ELR (cell line): ENCODE results near the gene GNAO1.

ENCODE experiments used
- DNase-seq: peaks from one replicate; pipeline ENCODE4 v3.0.0-alpha.2; 2015; ENCODE audit warnings: low read depth

The GNAO1 gene

DNA sequence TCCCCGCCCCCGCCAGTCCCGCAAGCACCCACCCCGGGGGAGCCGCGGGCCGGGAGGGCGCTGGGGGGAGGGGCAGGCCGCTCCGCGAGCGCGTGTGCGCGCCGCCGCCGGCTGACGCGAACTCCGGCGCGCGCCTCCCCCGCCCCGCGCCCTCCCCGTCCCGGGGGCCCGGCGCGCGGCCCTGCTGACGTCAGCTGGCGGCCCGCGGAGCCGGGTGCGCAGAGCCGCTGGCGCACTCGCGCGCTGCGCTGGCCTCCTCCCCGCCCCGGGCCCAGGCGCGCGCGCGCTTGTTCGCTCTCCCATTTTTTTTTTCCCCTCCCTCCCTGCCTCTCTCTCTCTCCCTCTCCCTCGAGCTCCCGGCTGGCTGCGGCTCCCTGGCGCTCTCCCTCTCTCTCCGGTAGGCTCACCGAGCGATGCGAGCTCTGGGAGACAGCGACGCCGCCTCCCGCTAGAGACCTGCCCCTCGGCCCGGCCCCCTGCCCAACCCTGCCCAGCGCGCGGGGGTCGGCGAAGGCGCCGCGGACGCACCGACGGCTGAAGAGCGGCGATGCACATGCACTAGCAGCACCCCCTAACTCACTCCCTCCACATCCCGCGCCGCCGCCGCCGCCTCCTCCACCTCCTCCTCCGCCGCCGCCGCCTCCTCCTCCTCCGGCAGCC, at the start of gene GNAO1:
GNAO1 (plus strand) TSS at position 334 of the 660 bp plus-strand sequence. CDS start 747 bp downstream, outside the sequence.
- DNase-seq = peak; percentile 84

GRCh38 chr16:56143666-56144065, 47.6 kb upstream of the GNAO1 start:
- no peak for DNase-seq

GRCh38 chr16:56145369-56145768, 45.9 kb upstream of the GNAO1 start:
- no peak for DNase-seq

DNA sequence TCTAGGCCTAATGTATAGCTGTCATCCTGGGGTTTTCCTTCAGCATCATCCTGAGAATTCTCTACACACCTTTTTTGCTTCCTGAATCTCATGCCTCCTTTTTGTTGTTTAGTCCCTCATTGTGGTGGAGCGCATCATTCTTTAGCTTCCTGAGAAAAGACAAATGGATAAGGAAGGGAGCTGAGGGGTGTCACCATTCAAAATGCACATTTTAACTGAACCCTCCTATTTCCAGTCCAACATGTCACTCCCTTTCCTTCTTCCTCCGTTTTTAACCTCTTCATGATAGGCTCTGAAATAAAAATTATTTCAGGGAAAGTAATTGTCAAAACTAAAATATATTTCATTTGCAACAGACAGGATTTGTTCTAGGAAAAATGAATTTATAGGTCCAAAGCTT, 39.7 kb upstream of the GNAO1 start:
- no peak for DNase-seq

DNA sequence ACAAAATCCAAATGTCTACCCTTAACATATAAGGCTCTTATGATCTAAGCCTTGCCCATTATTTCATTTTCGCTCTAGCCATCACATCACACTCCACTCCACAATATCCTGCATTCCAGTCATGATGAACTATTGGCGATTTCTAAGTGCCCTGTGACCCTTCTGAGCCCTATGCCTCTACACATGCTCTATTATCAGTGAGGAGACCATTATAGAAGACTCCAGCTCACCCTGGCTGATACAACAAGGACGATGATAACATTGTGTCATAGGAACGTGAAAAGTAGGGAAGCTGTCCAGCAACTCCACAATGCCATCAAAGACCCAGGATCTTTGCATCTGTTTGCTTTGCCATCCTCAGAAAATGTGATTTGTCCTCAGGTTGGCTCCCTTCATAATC, 29.6 kb upstream of the GNAO1 start:
- DNase-seq = no peak

DNA sequence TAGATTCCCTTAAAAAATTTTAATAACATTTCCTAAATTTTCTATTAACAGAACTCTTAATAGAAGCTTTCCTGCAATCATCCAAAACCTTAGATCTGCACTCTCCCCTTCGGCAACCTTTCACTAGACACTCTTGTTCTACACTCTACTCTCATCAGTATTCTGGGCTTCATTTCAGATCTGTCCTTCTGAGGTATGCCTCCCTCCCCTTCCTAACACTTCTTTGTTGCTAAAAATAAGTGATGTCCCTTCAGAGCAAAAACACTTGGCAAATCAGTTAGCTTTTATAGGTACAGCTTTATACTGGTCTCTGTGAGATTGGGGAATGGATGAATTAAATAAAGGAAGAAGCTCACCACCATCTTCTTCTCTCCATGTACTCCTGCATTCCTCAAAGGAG, 28.2 kb upstream of the GNAO1 start:
- no peak for DNase-seq

DNA sequence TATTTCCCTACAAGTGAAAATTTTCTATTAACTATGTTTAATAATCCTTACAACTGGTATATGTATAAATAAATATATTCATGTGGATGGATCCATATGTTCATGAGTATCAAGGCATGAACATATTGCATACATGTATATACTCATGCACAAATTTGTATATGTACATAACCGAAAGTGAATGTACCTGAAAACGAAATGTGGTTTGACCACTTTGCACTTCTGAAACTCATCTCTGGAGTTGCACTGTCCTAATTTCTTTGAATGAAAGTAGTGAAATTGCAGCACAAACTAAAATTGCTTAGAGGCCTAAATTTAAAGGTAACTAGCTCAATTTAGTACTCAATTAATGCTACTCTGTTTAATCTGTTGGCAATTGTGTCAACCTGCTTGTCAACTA, 27.4 kb upstream of the GNAO1 start:
- DNase-seq = no peak

GRCh38 chr16:56164636-56165035, 26.7 kb upstream of the GNAO1 start:
- DNase-seq = no peak

- DNase-seq = no peak
These were observed 16.9 kb upstream of the GNAO1 start for GRCh38 chr16:56174411-56174810.

- DNase-seq = no peak
These were observed 9.9 kb upstream of the GNAO1 start for GRCh38 chr16:56181401-56181800.

GRCh38 chr16:56183266-56183665, 8.0 kb upstream of the GNAO1 start:
- no peak for DNase-seq

GRCh38 chr16:56190048-56190676, 1.1 kb upstream of the GNAO1 start:
- no peak for DNase-seq

- DNase-seq = peak; percentile 47
These were observed 573 bp upstream of the GNAO1 start for GRCh38 chr16:56190677-56191155.

- peak; percentile 26 for DNase-seq
These were observed 746 bp downstream of the GNAO1 start for GRCh38 chr16:56191835-56192634.

DNA sequence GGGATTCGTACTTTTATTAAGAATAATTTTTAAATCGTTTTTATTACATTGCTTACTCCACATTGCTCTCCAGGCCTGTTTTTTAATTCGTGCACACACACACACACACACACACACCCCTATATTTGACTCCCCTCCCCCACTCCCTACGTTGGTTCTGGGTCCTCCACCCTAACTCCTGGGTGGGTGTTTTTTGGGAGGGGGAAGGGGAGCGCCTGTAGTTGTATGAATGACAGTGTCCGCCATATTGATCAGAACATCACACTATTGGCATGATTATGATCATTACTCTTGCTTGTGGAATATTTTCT, 1.3 kb downstream of the GNAO1 start:
- no peak for DNase-seq

DNA sequence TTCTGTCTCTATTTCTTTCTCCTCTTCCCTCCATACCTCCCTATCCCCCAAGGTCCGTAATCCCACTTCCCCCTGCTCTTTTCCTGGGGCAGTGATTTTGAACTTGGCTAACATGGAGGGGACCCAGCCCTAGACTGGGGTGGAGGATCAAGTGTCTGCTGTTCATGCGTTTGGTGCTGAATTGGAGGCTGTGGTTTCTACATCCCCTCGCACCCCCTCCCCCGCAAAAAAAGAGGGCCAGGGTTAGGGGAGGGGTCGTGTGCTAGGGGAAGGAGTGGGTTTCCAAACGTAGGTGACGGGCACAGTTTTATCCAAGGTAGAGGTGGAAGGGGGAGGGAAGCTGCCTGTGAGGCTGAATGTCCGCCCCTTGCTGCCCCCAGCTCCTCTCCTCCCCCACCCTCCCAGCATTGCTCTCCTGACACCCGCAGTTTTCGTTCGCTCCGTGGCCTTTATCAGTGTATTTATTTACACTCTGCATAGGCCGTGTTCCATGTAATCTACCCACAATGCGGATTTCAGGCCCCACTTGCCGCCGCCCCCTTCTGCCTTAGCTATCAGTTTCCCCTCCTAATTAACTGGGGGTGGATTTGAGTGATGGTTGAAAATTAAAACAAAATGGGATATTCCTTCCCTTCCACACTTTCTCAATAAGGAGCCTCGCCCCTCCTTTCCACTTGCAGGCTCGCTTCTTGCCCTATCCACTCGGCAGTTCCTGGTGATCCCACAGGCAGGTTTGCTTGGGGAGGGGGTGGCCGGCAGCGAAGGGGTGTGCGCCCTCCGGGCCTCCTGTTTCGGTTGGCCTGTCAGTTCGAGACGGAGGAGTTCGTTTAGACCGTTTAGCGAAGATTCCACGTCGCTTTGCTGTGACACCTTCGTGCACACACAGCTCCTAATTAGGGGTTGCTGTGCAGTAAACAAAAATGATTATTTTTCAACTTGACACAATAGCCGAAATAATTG, 2.0 kb downstream of the GNAO1 start:
- DNase-seq = no peak

- peak; percentile 34 for DNase-seq
These were observed 2.9 kb downstream of the GNAO1 start for GRCh38 chr16:56193951-56194726.

DNA sequence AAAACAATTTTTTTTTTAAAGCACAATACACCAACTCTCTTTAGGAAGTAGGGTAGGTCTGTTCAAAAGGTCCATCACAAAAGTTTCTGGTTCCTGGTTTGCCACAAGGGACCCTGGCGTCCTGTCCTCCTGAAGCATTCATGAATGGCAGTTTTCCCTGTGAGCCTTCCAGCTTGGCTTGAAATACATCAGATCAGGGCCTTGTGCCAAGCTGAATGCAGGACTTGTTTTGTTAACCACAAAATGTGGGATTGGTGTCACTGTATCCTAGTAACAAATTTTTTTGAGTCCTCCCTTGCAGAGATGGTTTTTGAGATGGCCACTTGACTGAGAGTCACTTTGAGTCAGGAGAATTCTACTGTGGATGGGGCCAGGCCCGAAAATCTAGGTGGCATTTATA, 3.9 kb downstream of the GNAO1 start:
- no peak for DNase-seq

DNA sequence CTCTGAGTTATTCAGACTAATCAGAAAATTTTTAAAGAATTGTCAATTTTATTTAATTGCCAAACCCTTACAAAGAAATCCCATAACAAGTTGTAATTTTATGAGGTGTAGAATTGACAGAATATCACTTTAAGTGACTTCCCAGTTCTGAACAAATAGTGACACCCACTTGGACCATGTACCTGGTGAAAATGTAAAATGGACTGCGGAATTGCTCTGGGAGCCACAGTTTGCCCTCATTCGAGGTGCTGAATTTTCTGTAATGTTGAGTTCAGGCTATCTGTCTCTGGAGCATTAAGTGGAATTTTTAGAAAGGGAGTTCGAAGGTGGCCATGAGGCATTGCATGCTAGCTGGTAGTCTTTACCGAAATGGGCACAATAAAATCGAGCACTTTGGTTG, 5.1 kb downstream of the GNAO1 start:
- no peak for DNase-seq

GRCh38 chr16:56197192-56197992, 6.1 kb downstream of the GNAO1 start:
- DNase-seq = no peak
